BE2C (cell line): ENCODE results near the gene AJUBA.
"Not testable (repeated sequence)": the region's sequence is repeated elsewhere in the genome, so short reads cannot be mapped to it uniquely, and the experiment has no call there.

Experiments
- DNase-seq: peaks from one replicate; pipeline ENCODE4 v3.0.0-alpha.2; 2020
- H3K27me3 ChIP-seq: fragments of 250-450 bp; sonication (Bioruptor Pico); 2 replicates; pipeline ENCODE4 v1.5.1; 2020; ENCODE audit warnings: mild to moderate bottlenecking
- H3K36me3 ChIP-seq: fragments of 250-450 bp; sonication (Bioruptor Pico); 2 replicates; pipeline ENCODE4 v1.5.1; 2020; ENCODE audit warnings: mild to moderate bottlenecking
- H3K4me1 ChIP-seq: fragments of 250-450 bp; sonication (Bioruptor Pico); 2 replicates; pipeline ENCODE4 v1.5.1; 2020
- H3K4me3 ChIP-seq: 2 replicates; pipeline ENCODE4 v1.5.1; 2011; ENCODE audit warnings: low read depth, low read length
- H3K9me3 ChIP-seq: fragments of 250-450 bp; sonication (Bioruptor Pico); 2 replicates; pipeline ENCODE4 v1.5.1; 2020
- CTCF ChIP-seq: IDR thresholded peaks from 2 replicates; pipeline ENCODE4 v1.5.1; 2012; ENCODE audit warnings: mild to moderate bottlenecking, low read depth, low read length

AJUBA gene

DNA sequence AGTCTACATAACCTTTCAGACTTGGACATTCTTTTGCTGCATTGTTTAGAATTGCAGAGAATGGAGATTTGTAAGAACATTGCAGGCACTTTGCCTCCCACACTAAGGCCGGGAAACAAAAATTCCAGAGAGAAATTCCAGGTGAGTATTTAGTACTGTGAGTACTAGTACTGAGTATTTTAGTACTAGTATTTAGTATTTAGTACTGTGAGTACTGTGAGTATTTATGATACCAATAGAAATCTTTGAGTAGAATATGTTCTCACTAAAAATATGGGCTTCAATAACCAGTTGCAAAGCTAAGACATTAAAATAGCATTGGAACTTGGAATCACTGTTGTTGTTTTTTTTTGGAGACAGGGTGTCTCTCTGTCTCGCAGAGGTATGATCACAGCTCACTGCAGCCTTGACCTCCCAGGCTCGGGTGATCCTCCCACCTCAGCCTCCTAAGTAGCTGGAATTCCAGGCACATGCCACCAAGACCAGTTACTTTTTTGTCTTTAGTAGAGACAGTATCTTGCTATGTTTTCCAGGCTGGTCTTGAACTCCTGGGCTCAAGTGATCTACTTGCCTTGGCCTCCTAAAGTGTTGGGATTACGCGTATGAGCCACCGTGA, 20.2 kb downstream of the AJUBA start:
- Histone ChIP-seq H3K4me3 (no peak overlapping the region), H3K36me3 (no peaks in the 10 kb centered on the region), H3K27me3 (no peaks in the 10 kb centered on the region; the same call in 1 of the 2 replicates), H3K9me3 (no peaks in the 10 kb centered on the region), H3K4me1 (no peaks in the 10 kb centered on the region)
- no peak for DNase-seq
- TF ChIP-seq CTCF: no peak

GRCh38 chr14:22955702-22956569, 26.4 kb downstream of the AJUBA start:
- no peak for TF ChIP-seq CTCF
- Histone ChIP-seq H3K4me1 (no peaks in the 10 kb centered on the region), H3K4me3 (peak overlapping the region; percentile 83), H3K36me3 (0 out of 2 replicates have a peak, but pooled peaks cover 2% of the 10 kb centered on the region), H3K27me3 (no peaks in the 10 kb centered on the region), H3K9me3 (no peaks in the 10 kb centered on the region)
- DNase-seq: no peak

GRCh38 chr14:22952418-22952817, 29.9 kb downstream of the AJUBA start:
- 0 out of 2 replicates have a peak, but pooled peaks cover 5% of the 10 kb centered on the region for H3K36me3 ChIP-seq
- no peaks in the 10 kb centered on the region for H3K9me3 ChIP-seq
- H3K4me1 ChIP-seq: no peaks in the 10 kb centered on the region
- no peak for DNase-seq
- H3K27me3 ChIP-seq: no peaks in the 10 kb centered on the region
- no peak overlapping the region for H3K4me3 ChIP-seq
- TF ChIP-seq CTCF: no peak

DNA sequence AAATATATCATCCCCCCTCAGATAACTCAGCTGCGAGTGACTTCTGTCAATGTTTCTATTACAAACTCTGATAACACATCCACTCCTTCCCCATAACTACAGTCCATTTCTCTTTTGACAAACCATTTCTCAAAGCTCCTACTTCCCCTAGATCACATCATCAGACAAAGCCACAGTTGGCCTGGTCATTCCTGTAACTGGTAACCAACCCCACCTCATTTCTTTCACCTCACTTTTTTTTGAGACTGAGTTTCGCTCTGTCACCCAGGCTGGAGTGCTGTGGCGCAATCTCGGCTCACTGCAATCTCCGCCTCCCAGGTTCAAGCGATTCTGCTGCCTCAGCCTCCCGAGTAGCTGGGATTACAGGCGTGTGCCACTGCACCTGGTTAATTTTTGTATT, 30.6 kb downstream of the AJUBA start:
- H3K4me3 ChIP-seq, DNase-seq, H3K9me3 ChIP-seq, H3K4me1 ChIP-seq, H3K36me3 ChIP-seq, H3K27me3 ChIP-seq: not testable (repeated sequence)

GRCh38 chr14:22945642-22946041, 36.7 kb downstream of the AJUBA start:
- Histone ChIP-seq H3K4me3 (no peak overlapping the region), H3K36me3 (peaks cover 9% of the 10 kb centered on the region), H3K9me3 (no peaks in the 10 kb centered on the region), H3K4me1 (no peaks in the 10 kb centered on the region), H3K27me3 (no peaks in the 10 kb centered on the region)
- DNase-seq: no peak
- no peak for TF ChIP-seq CTCF

GRCh38 chr14:22939684-22940083, 42.7 kb downstream of the AJUBA start:
- no peak overlapping the region for H3K4me3 ChIP-seq
- DNase-seq: no peak
- no peaks in the 10 kb centered on the region for H3K4me1 ChIP-seq
- H3K9me3 ChIP-seq: no peaks in the 10 kb centered on the region
- H3K36me3 ChIP-seq: no peaks in the 10 kb centered on the region
- no peaks in the 10 kb centered on the region for H3K27me3 ChIP-seq
- no peak for TF ChIP-seq CTCF
